Heart right ventricle (tissue), 16 donors: ENCODE measurements around the gene ARL15. TPM values are rescaled to one million over a fixed set of nuclear protein-coding genes. Genes with fewer than 3 reads are reported as not detected.
A peak's percentile ranks its signal among the peaks of the same experiment; 100 is the strongest.

Source experiments
- ATAC-seq, 8 donors: fragments of 200-7000 bp; cut with Tn5 transposase; one replicate each; pipeline ENCODE4 v1.9.1; 2020; ENCODE audit warnings: mild to moderate bottlenecking in 8 of 8, moderate library complexity in 8 of 8, moderate number of reproducible peaks in 1 of 8
- DNase-seq, 2 donors: peaks; one replicate each; pipeline ENCODE4 v3.0.0-alpha.2; 2020
- H3K27ac ChIP-seq, 10 donors: fragments of 200-600 bp; sonication (generic) in 2 of 10; one replicate each; pipeline versions ENCODE4 v1.5.0 to v1.8.0; 2020 to 2022; ENCODE audit warnings: mild to moderate bottlenecking in 3 of 10
- H3K27me3 ChIP-seq, 7 donors: fragments of 200-600 bp; one replicate each; pipeline ENCODE4 v1.8.0; 2021 to 2022; ENCODE audit warnings: mild to moderate bottlenecking in 2 of 7
- H3K36me3 ChIP-seq, 9 donors: fragments of 200-600 bp; sonication (generic) in 1 of 9; one replicate each; pipeline versions ENCODE4 v1.5.0 to v1.8.0; 2020 to 2022; ENCODE audit warnings: mild to moderate bottlenecking in 2 of 9
- H3K4me1 ChIP-seq, 9 donors: fragments of 200-600 bp; sonication (generic) in 1 of 9; one replicate each; pipeline versions ENCODE4 v1.5.0 to v1.8.0; 2020 to 2022; ENCODE audit warnings: mild to moderate bottlenecking in 4 of 9
- H3K4me3 ChIP-seq, 10 donors: fragments of 200-600 bp; sonication (generic) in 2 of 10; one replicate each; pipeline versions ENCODE4 v1.5.0 to v1.8.0; 2020 to 2022; ENCODE audit warnings: mild to moderate bottlenecking in 7 of 10, moderate library complexity in 2 of 10
- H3K9me3 ChIP-seq, 11 donors: fragments of 200-600 bp in 10 of 11; sonication (generic) in 2 of 11; one replicate each; pipeline versions ENCODE4 v1.5.0 to v1.8.0; 2013 to 2022; ENCODE audit warnings: mild to moderate bottlenecking in 2 of 11, control low read depth in 1 of 11, moderate library complexity in 1 of 11
- WGBS, 2 donors: extraction: QIAGEN DNeasy Blood & Tissue Kit; methylation state at CpG; one replicate each; pipeline ENCODE4 v1.1.7; 2013; ENCODE audit warnings: inconsistent platforms in 1 of 2; 5-methylcytosine and 5-hydroxymethylcytosine counted together
- intact Hi-C, 10 donors: fragments of 100-400 bp; cut with DNase I; formaldehyde crosslinking; loops; one replicate each; pipeline versions ENCODE4 v1.11.1 to v1.14.2; 2022
- polyA plus RNA-seq, 2 donors: library from polyadenylated mRNA; stranded (reverse); fragments of 200-250 nt; gene quantifications; one replicate each; pipeline ENCODE4 v1.2.3, GENCODE V29; 2013
- total RNA-seq, 10 donors: library from RNA; stranded (reverse); fragmentation: NEBNext Ultra II Directional in 3 of 10; extraction: Animal tissue kit (Norgen Biotek cat#: 25700) in 3 of 10; gene quantifications; one replicate each; pipeline versions ENCODE4 v1.2.1 to v1.2.4, GENCODE V29; 2021 to 2023
- TF ChIP-seq, protein P1 (sequence below), 9 donors: fragments of 200-600 bp; sonication (generic) in 2 of 9; IDR thresholded peaks; one replicate each; pipeline versions ENCODE4 v1.5.0 to v1.8.0; 2021 to 2022; ENCODE audit warnings: antibody characterized with exemption in 9 of 9, mild to moderate bottlenecking in 5 of 9, moderate library complexity in 1 of 9
- donor health status: Arrhythmogenic right ventricular cardiomyopathy.
- donor health status: ischemic (EF 13 %, LVEDD 7.1; RV severe dilation, severe dysfunction).
- donor health status: healthy with polysubstance abuse.
- donor health status: DM: no; HTN: yes; CAD: no.
- donor health status: DM: no; HTN: no; CAD: no.
- donor health status: ischemic (EF 25% LVEDD 6.9; RV normal size, moderate dysfunction).
- donor health status: ischemic (EF 25% LVEDD 5.7; RV mildly dilated, moderate dysfunction).
- donor health status: healthy.
- donor health status: DM: yes; HTN: yes; CAD: no.
- donor health status: Ischemic cardiomyopathy.
- donor health status: ischemic (EF 35%, LVEDD 5.7; RV mildly dilated, moderate dysfunction).
- donor health status: nonischemic (EF 11% LVEDD 7.7; RV severe dilation, severe dysfunction).
- donor health status: DM: yes; HTN: yes; CAD: no.
- donor health status: PGD.
- donor health status: ischemic (EF 29% LVEDD 5.4; RV normal size, mild dysfunction).
- donor health status: nonischemic (EF 23%, LVEDD 6.1; RV moderate dilation, normal function).

The ARL15 gene
- total and polyA plus RNA-seq, 12 donors = 7.8 to 31.8 (median 26.9) TPM

DNA sequence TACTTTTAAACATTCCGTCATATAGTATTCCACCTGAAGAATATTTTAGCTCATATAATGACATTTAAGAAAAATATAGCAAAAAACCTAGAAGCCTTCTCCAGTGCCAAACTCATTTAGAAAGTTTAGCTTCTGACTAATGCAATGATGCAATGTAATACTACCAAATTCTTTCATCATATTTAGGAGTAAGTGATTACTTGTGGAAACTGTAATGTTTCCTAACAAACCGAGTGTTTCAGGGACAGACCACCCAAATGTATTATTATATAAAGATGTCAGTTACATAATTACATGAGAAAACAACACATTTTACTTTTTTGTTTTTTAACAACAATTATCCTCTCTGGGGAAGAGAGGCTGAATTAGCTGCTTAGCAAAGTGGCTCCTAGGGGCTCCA lies 316.2 kb downstream of the ARL15 start:
- no peaks in the 10 kb centered on the region for H3K4me1 ChIP-seq
- H3K27ac ChIP-seq = no peak overlapping the region
- no peak overlapping the region for H3K4me3 ChIP-seq
- no peak for DNase-seq
- H3K27me3 ChIP-seq = no peaks in the 10 kb centered on the region
- ATAC-seq = no peak
- 87 to 91% methylated on average over 2 of the region's 2 CpGs for WGBS, 2 donors
- H3K9me3 ChIP-seq = no peaks in the 10 kb centered on the region
- no peaks in the 10 kb centered on the region for H3K36me3 ChIP-seq
- intact Hi-C loops = loop anchor here in 1 of 10 donors (10.0 kb wide), 1 partner anchor 519 kb away; no protein-coding TSS in a partner anchor
- TF ChIP-seq, protein P1, sequence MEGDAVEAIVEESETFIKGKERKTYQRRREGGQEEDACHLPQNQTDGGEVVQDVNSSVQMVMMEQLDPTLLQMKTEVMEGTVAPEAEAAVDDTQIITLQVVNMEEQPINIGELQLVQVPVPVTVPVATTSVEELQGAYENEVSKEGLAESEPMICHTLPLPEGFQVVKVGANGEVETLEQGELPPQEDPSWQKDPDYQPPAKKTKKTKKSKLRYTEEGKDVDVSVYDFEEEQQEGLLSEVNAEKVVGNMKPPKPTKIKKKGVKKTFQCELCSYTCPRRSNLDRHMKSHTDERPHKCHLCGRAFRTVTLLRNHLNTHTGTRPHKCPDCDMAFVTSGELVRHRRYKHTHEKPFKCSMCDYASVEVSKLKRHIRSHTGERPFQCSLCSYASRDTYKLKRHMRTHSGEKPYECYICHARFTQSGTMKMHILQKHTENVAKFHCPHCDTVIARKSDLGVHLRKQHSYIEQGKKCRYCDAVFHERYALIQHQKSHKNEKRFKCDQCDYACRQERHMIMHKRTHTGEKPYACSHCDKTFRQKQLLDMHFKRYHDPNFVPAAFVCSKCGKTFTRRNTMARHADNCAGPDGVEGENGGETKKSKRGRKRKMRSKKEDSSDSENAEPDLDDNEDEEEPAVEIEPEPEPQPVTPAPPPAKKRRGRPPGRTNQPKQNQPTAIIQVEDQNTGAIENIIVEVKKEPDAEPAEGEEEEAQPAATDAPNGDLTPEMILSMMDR (IDR thresholded peaks at IDR 0.05) = no peak

DNA sequence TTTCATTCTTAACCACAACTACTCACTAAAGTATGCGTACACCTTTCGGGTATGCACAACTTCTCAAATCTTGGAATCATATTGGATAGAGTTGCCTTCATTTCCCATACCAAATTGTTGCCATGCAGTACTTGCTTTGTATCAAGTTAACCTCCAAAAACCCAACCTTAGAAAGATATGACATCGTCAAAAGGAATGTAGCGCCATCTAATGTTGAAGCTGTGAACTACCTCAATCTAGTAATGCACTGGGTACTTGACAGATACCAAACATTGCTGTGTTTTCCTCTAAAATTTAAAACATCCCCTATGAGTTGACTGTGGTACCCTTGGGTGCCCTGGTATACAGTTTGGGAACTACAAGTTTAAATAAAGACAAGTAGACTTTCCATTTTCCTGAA lies 318.4 kb downstream of the ARL15 start:
- H3K27me3 ChIP-seq = no peaks in the 10 kb centered on the region
- no peaks in the 10 kb centered on the region for H3K9me3 ChIP-seq
- intact Hi-C loops = loop anchor here in 1 of 10 donors (10.0 kb wide), 1 partner anchor 517 kb away; no protein-coding TSS in a partner anchor
- H3K4me1 ChIP-seq = no peaks in the 10 kb centered on the region
- ATAC-seq (peak in 1 of 8 donors; percentile 28), DNase-seq (no peak)
- TF ChIP-seq, protein P1 (IDR thresholded peaks at IDR 0.05) = peak in 8 of 9 donors; percentile 11 to 55 (median 41)
- 97 to 99% methylated on average over 4 of the region's 4 CpGs for WGBS, 2 donors
- H3K27ac ChIP-seq = no peak overlapping the region
- peaks cover 0 to 4% (median 0%) of the 10 kb centered on the region in 9 donors for H3K36me3 ChIP-seq
- no peak overlapping the region for H3K4me3 ChIP-seq

DNA sequence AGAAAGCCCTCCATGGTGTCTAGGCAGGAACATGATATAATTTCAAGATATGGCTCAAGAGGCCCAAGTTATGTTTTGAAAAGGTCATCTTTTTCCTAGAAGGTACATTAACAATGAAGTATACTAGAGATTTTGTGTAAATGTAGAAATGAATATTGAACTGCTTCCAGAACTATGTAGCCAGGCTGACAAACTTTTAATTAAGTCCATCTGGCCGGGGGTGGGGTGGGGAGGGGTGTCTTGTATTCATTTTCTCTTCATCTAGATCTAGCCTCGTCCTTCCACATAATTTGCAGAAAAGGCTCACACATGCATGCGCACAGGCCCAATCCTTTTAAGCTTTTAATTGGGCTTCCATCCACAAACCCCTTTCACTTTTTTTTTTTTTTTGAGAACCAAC lies 323.3 kb downstream of the ARL15 start:
- TF ChIP-seq, protein P1 (IDR thresholded peaks at IDR 0.05) = no peak
- 80 to 95% methylated on average over 3 of the region's 3 CpGs for WGBS, 2 donors

DNA sequence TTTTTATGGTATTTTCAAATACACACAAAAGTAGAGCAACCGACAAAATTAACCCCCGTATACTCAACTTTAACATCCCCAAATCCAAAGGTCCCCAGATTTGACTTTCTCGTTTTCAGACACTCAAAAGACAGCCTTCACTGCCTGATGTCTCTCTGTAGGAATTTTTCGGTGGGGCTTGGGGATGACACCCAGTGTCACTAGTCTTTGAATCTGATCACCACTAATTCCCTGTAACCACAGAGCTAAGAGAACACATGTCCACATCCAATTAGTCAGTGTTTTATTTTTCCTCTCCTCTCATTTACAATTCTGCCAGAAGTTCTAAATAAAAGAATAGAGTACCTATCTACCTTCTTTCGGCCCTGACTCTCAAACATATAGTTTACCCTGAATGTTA lies 324.6 kb downstream of the ARL15 start:
- no peaks in the 10 kb centered on the region for H3K27me3 ChIP-seq
- no peak for ATAC-seq
- intact Hi-C loops = no loop called here
- peaks cover 0 to 3% (median 0%) of the 10 kb centered on the region in 11 donors for H3K9me3 ChIP-seq
- no peak overlapping the region for H3K4me3 ChIP-seq
- TF ChIP-seq, protein P1 (IDR thresholded peaks at IDR 0.05) = no peak
- WGBS, 2 donors = 96% methylated on average over 5 of the region's 5 CpGs
- no peaks in the 10 kb centered on the region for H3K4me1 ChIP-seq
- no peak overlapping the region for H3K27ac ChIP-seq
- H3K36me3 ChIP-seq = peaks cover 0 to 4% (median 0%) of the 10 kb centered on the region in 9 donors
- no peak for DNase-seq

More for the DNA sequence above, 323.3 kb downstream of the ARL15 start:
- Histone ChIP-seq H3K27me3 (no peaks in the 10 kb centered on the region), H3K4me1 (no peaks in the 10 kb centered on the region), H3K4me3 (no peak overlapping the region), H3K36me3 (peaks cover 0 to 4% (median 0%) of the 10 kb centered on the region in 9 donors), H3K27ac (no peak overlapping the region), H3K9me3 (peaks cover 0 to 3% (median 0%) of the 10 kb centered on the region in 11 donors)
- DNase-seq = no peak
- intact Hi-C loops = no loop called here
- no peak for ATAC-seq
